SK-N-SH treated with all-trans-retinoic acid at 6 μM for 48 hours (cell line): ENCODE data around the gene DYNLT3.

ENCODE experiments used
- ATAC-seq: fragments of 200-7000 bp; cut with Tn5 transposase; 3 replicates; pipeline ENCODE4 v1.9.1; 2020; ENCODE audit warnings: mild to moderate bottlenecking, moderate library complexity
- ARNTL ChIP-seq: fragments of 450-650 bp; formaldehyde crosslinking; IDR thresholded peaks from 2 replicates; pipeline ENCODE4 v1.5.0; 2020; ENCODE audit warnings: low read depth, mild to moderate bottlenecking, moderate library complexity, borderline replicate concordance
- BACH2 ChIP-seq: fragments of 250-450 bp; sonication (Bioruptor Pico); IDR thresholded peaks from 2 replicates; pipeline ENCODE4 v1.9.0; 2021; ENCODE audit warnings: mild to moderate bottlenecking, borderline replicate concordance
- CSDC2 ChIP-seq: fragments of 250-450 bp; sonication (Bioruptor Pico); IDR thresholded peaks from 2 replicates; pipeline ENCODE4 v1.5.0; 2020; ENCODE audit warnings: mild to moderate bottlenecking, moderate library complexity
- CSRNP3 ChIP-seq: fragments of 250-450 bp; sonication (Bioruptor Pico); IDR thresholded peaks from 2 replicates; pipeline ENCODE4 v1.5.1; 2021; ENCODE audit warnings: mild to moderate bottlenecking, moderate library complexity
- PATZ1 ChIP-seq: fragments of 250-450 bp; sonication (Bioruptor Pico); IDR thresholded peaks from 2 replicates; pipeline ENCODE4 v1.8.0; 2020; ENCODE audit warnings: mild to moderate bottlenecking, moderate library complexity, borderline replicate concordance
- POU6F1 ChIP-seq: fragments of 250-450 bp; sonication (Bioruptor Pico); IDR thresholded peaks from 2 replicates; pipeline ENCODE4 v1.8.0; 2021; ENCODE audit warnings: low read depth, mild to moderate bottlenecking, moderate library complexity, borderline replicate concordance
- RARB ChIP-seq: fragments of 250-450 bp; sonication (Bioruptor Pico); IDR thresholded peaks from 2 replicates; pipeline ENCODE4 v1.8.0; 2021; ENCODE audit warnings: mild to moderate bottlenecking, moderate library complexity
- SNAI2 ChIP-seq: fragments of 250-450 bp; sonication (Bioruptor Pico); IDR thresholded peaks from 2 replicates; pipeline ENCODE4 v1.5.0; 2020; ENCODE audit warnings: mild to moderate bottlenecking, moderate library complexity
- TCF4 ChIP-seq: fragments of 250-450 bp; sonication (Bioruptor Pico); IDR thresholded peaks from 2 replicates; pipeline ENCODE4 v1.8.0; 2021; ENCODE audit warnings: mild to moderate bottlenecking, moderate library complexity, borderline replicate concordance
- TOX ChIP-seq: fragments of 250-450 bp; sonication (Bioruptor Pico); IDR thresholded peaks from 2 replicates; pipeline ENCODE4 v1.8.0; 2021; ENCODE audit warnings: mild to moderate bottlenecking, moderate library complexity, borderline replicate concordance
- TSHZ2 ChIP-seq: fragments of 250-450 bp; sonication (Bioruptor Pico); IDR thresholded peaks from 2 replicates; pipeline ENCODE4 v1.5.0; 2020; ENCODE audit warnings: mild to moderate bottlenecking, moderate library complexity
- ZFP30 ChIP-seq: fragments of 450-650 bp; formaldehyde crosslinking; IDR thresholded peaks from 2 replicates; pipeline ENCODE4 v1.5.0; 2022; ENCODE audit warnings: mild to moderate bottlenecking, moderate library complexity
- ZNF565 ChIP-seq: fragments of 450-650 bp; formaldehyde crosslinking; conservative IDR thresholded peaks from 2 replicates; pipeline ENCODE4 v1.5.0; 2020; ENCODE audit warnings: low read depth, mild to moderate bottlenecking, moderate library complexity
- ZNF70 ChIP-seq: fragments of 450-650 bp; formaldehyde crosslinking; IDR thresholded peaks from 2 replicates; pipeline ENCODE4 v1.5.0; 2020; ENCODE audit warnings: mild to moderate bottlenecking, moderate library complexity
- ZNF8 ChIP-seq: fragments of 450-650 bp; formaldehyde crosslinking; IDR thresholded peaks from 2 replicates; pipeline ENCODE4 v1.5.0; 2020; ENCODE audit warnings: mild to moderate bottlenecking, moderate library complexity

Gene DYNLT3

GRCh38 chrX:37860721-37861120, 13.3 kb upstream of the DYNLT3 start (continued):
- TF ChIP-seq TSHZ2 (no peak), ZNF8 (CRISPR knock-in tag) (no peak), ZFP30 (CRISPR knock-in tag) (no peak)
- TF ChIP-seq, all 23 proteins: peak for 0

GRCh38 chrX:37854748-37855147, 7.4 kb upstream of the DYNLT3 start:
- ATAC-seq, result no peak
- TF ChIP-seq TCF4 (CRISPR knock-in tag) (no peak), TSHZ2 (no peak), CSRNP3 (CRISPR knock-in tag) (no peak), BACH2 (CRISPR knock-in tag) (no peak), TOX (CRISPR knock-in tag) (no peak), CSDC2 (CRISPR knock-in tag) (no peak), SNAI2 (CRISPR knock-in tag) (no peak), ZNF565 (CRISPR knock-in tag) (no peak), POU6F1 (no peak), ARNTL (CRISPR knock-in tag) (no peak)

GRCh38 chrX:37854148-37854547, 6.8 kb upstream of the DYNLT3 start:
- TF ChIP-seq TSHZ2 (no peak), RARB (CRISPR knock-in tag) (no peak), ZFP30 (CRISPR knock-in tag) (no peak), PATZ1 (no peak), ZNF70 (CRISPR knock-in tag) (no peak), TOX (CRISPR knock-in tag) (no peak), ZNF8 (CRISPR knock-in tag) (no peak)
- ATAC-seq, result no peak
